Activated naive CD4-positive, alpha-beta T cell treated with anti-CD3 and anti-CD28 coated beads, Interleukin-2, amount 50 U/mL, for 72 hours (primary cell): Measurements from ENCODE around the gene PITPNC1. TPM values are rescaled to one million over a fixed set of nuclear protein-coding genes. Genes with fewer than 3 reads are reported as not detected.

Experiments
- ATAC-seq, 2 donors: fragments of 150-1000 bp; cut with Tn5 transposase; 2 replicates each; pipeline ENCODE4 v1.10.0; 2021; ENCODE audit warnings: mild to moderate bottlenecking in 2 of 2, moderate library complexity in 2 of 2
- DNase-seq, 2 donors: peaks; one replicate each; pipeline ENCODE4 v3.0.0; 2021 to 2022; ENCODE audit warnings: low spot score in 2 of 2
- H3K27ac Mint-ChIP-seq, 2 donors: one replicate each; pipeline ENCODE4 v1.8.0; 2022; ENCODE audit warnings: mild to moderate bottlenecking in 2 of 2, mixed read lengths in 2 of 2
- H3K36me3 Mint-ChIP-seq, 2 donors: one replicate each; pipeline ENCODE4 v1.8.0; 2022; ENCODE audit warnings: mixed read lengths in 2 of 2
- H3K9me3 Mint-ChIP-seq, 2 donors: one replicate each; pipeline ENCODE4 v1.8.0; 2022; ENCODE audit warnings: mixed read lengths in 2 of 2
- total RNA-seq, 2 donors: library from RNA; stranded (reverse); gene quantifications; one replicate each; pipeline ENCODE4 v1.2.3, GENCODE V29; 2022

PITPNC1 gene
- total RNA-seq, 2 donors from 2014 or later: 56.8 to 65.3 TPM

DNA sequence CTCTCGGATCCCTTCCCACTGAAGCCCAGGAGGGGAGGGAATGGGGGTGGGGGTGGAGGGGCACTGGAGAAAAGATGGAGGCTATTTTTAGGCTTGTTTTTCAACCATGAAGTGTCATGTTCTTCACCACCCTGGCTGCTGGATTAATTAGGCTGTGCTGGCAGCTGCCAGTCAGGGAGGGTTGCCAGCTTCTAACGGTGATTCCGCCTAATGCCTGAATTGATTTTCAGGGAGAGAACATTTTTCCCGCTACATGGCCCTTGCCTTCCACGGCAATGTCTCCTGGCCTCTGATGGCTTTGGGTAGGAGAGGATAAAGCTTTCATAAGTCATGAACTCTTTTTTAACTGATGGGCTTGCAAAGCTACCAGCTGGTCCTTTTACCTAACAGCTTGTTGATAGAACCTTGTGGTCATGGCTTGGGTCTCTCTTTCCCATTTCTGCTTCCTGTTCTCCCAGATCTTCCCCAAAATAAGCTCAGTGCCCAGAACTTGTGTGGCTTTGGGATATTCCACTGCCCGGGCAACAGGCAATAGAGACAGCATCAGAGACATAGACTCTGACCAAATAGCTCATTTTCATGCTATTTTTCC is 167.4 kb downstream of the PITPNC1 start:
- Mint-ChIP-seq H3K27ac (peak overlapping the region in 1 of 2 donors; percentile 72), H3K36me3 (peaks cover 0 to 5% of the 10 kb centered on the region in 2 donors), H3K9me3 (no peaks in the 10 kb centered on the region)
- ATAC-seq: no peak
- DNase-seq: no peak

DNA sequence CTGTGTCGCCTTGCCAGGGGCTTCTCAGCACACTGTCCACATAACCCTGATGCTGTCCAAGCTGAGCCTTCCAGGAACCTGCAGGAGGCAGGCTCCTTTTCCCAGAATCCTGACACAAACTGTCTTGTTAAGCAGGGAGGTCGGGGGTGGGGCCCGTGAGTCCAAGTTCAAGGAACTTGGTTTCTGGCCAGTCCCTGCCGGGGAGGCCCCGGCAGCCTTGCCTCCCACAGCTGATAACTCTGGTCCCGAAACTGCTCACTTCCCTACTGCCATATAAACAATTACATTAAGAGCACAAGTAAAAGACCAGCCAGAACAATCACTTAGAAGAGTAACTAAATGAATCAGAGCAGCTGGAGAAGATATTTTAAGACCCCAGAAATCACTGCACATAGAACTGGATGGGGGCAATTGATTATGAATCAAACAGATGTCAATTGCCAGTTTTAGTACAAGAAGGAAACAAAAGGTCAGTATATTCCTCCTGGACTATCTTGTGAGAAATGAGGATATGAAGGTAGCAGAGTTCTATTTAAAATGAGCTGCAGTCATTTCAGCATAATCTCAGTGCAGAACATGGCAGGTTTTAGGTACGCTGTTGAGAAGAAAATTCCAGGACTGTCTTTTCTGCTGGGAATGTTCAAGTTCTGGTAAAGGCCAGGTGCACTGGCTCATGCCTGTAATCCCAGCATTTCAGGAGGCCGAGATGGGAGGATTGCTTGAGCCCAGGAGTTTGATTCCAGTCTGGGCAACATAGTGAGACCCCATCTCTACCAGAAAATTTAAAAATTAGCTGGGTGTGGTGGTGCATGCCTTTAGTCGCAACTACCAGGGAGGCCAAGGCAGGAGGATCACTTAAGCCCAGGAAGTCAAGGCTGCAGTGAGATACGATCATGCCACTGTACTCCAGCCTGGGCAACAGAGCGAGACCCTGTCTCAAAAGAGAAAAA is 169.8 kb downstream of the PITPNC1 start:
- peaks cover 0 to 5% of the 10 kb centered on the region in 2 donors for H3K36me3 Mint-ChIP-seq
- H3K9me3 Mint-ChIP-seq: no peaks in the 10 kb centered on the region
- no peak for ATAC-seq
- peak overlapping the region in 1 of 2 donors; percentile 69 for H3K27ac Mint-ChIP-seq
- DNase-seq: no peak

GRCh38 chr17:67548693-67549092 is 171.6 kb downstream of the PITPNC1 start:
- DNase-seq (no peak), ATAC-seq (no peak)
- peaks cover 0 to 5% of the 10 kb centered on the region in 2 donors for H3K36me3 Mint-ChIP-seq
- H3K27ac Mint-ChIP-seq: peak overlapping the region in 1 of 2 donors; percentile 55
- no peaks in the 10 kb centered on the region for H3K9me3 Mint-ChIP-seq

DNA sequence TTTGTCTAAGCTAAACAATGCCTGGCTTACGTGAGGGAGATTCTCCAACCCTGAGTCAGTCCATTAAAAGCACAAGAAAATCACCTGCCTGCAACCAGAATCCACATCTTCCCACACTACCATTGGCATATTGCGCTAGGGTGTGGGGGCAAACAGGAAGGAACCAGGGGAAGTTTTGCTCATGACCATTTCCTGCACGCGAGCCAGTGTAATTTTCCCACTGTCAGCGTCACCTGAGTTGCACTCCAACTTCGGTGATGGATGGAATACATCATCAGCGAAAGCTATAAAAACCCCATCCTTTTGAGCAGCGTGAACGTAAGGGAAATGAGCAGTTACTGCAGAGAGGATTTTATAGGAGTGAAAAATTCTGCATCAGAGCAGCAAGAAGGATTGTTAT is 172.7 kb downstream of the PITPNC1 start:
- ATAC-seq (peak in 1 of 2 donors; percentile 22), DNase-seq (no peak)
- Mint-ChIP-seq H3K9me3 (no peaks in the 10 kb centered on the region), H3K27ac (peak overlapping the region in 1 of 2 donors; percentile 55), H3K36me3 (peaks cover 5% of the 10 kb centered on the region in 2 donors)

DNA sequence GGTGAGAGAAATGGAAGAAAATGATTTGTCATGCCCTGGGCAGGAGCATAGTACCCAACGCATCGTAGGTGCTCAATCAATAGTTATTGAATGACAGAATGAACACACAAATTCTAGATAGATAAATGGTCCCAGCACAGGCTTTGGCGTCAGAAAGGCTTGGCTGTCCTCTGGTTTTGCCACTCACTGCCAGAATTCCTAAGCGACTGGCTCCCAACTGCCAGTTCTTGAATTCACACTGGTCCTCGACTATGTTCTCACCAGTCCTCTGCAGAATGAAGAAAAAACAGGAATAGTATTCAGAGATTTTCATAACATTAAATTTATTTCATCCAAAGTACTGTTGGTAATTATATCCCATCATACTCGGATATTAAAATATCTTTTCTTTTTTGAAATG is 177.6 kb downstream of the PITPNC1 start:
- no peak for ATAC-seq

DNA sequence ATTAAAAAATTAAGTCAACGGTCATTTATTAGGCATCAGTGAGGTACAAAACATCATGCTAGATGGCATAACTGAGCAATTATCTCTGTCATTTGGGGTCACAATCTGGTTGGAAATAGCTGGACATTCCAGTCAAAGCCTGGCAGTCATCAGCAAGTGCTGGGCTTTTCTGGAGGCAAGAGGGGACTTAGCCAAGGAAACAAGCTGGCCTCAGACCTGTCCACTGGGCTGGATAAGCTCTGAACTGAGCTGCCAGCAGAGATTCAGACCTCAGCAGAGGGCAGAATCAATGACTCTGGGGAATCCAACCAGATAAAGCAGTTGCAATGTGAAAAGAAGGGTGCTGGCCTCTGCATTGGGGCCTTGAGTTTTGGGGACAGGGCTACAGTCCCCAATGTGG is 178.8 kb downstream of the PITPNC1 start:
- Mint-ChIP-seq H3K27ac (peak overlapping the region in 1 of 2 donors; percentile 57), H3K36me3 (peaks cover 9 to 23% of the 10 kb centered on the region in 2 donors), H3K9me3 (peaks cover 3 to 9% of the 10 kb centered on the region in 2 donors)
- ATAC-seq (no peak), DNase-seq (no peak)

More for the DNA sequence above, 177.6 kb downstream of the PITPNC1 start:
- Mint-ChIP-seq H3K27ac (no peak overlapping the region), H3K9me3 (peaks cover 3 to 9% of the 10 kb centered on the region in 2 donors), H3K36me3 (peaks cover 9 to 23% of the 10 kb centered on the region in 2 donors)
- no peak for DNase-seq

- ATAC-seq: no peak
- Mint-ChIP-seq H3K27ac (peak overlapping the region in 1 of 2 donors; percentile 57), H3K36me3 (peaks cover 9 to 23% of the 10 kb centered on the region in 2 donors), H3K9me3 (peaks cover 3 to 9% of the 10 kb centered on the region in 2 donors)
- no peak for DNase-seq
Measured at GRCh38 chr17:67557052-67557845, 180.2 kb downstream of the PITPNC1 start.

DNA sequence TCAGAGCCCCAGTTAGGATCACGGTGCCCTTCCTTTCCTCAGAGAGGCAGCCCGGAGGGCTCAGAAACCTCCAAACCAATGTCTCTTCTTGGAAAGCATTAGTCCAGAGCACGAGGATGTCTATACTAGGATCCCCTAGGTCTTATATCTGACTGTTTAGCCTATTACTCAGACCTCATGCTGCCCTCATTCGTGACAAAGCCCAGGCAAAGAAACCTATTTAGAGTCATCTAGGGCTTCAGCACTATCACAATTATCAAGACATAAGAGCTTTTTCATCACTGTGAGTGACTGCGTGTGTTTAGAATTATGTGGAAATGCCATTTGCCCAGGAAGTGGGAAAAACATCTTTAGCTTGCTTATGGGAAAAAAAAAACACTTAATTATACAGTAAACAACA is 180.8 kb downstream of the PITPNC1 start:
- peak overlapping the region in 1 of 2 donors; percentile 4 for H3K27ac Mint-ChIP-seq
- peaks cover 3 to 9% of the 10 kb centered on the region in 2 donors for H3K9me3 Mint-ChIP-seq
- peaks cover 9 to 23% of the 10 kb centered on the region in 2 donors for H3K36me3 Mint-ChIP-seq
- ATAC-seq (no peak), DNase-seq (no peak)

DNA sequence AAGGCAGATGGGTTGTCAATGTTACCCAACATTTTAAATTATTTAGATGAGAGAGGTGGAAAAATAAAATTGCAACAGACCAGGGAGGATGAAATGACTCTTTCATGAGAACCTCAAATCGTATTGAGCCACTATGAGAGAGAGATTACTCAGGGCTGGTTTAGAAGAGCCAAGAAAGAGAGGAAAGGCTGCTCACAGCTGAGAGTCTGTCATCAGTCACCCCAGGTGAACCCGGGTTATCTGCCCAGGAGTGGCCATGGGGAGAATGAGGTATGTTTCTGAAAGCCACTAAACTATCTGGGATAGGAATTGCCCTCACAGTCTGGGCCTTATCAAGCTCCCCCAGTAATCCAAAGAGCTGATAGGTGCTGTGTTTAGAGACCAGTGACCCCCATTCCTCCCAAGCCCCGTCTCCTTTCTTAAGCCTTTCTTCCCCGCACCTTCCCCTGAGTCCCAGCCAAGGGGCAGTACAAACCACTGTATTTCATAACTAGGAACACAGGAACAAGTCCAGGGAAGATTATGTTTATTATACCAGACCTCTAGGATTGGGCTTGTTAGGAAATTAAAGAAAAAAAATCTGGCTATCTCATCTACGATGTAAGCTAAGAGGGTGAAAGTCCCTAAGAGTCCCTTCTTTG is 181.8 kb downstream of the PITPNC1 start:
- DNase-seq (no peak), ATAC-seq (peak; percentile 85 to 87)
- peak overlapping the region in 1 of 2 donors; percentile 4 for H3K27ac Mint-ChIP-seq

GRCh38 chr17:67559381-67559966 is 182.4 kb downstream of the PITPNC1 start:
- Mint-ChIP-seq H3K36me3 (peaks cover 9 to 21% of the 10 kb centered on the region in 2 donors), H3K27ac (peak overlapping the region in 1 of 2 donors; percentile 23), H3K9me3 (peaks cover 3 to 9% of the 10 kb centered on the region in 2 donors)
- DNase-seq (no peak), ATAC-seq (no peak)

More for the DNA sequence above, 181.8 kb downstream of the PITPNC1 start:
- peaks cover 3 to 9% of the 10 kb centered on the region in 2 donors for H3K9me3 Mint-ChIP-seq
- peaks cover 9 to 23% of the 10 kb centered on the region in 2 donors for H3K36me3 Mint-ChIP-seq

- Mint-ChIP-seq H3K27ac (no peak overlapping the region), H3K9me3 (no peaks in the 10 kb centered on the region), H3K36me3 (peaks cover 0 to 6% of the 10 kb centered on the region in 2 donors)
- DNase-seq (no peak), ATAC-seq (no peak)
Measured at GRCh38 chr17:67562005-67562404, 184.9 kb downstream of the PITPNC1 start.

DNA sequence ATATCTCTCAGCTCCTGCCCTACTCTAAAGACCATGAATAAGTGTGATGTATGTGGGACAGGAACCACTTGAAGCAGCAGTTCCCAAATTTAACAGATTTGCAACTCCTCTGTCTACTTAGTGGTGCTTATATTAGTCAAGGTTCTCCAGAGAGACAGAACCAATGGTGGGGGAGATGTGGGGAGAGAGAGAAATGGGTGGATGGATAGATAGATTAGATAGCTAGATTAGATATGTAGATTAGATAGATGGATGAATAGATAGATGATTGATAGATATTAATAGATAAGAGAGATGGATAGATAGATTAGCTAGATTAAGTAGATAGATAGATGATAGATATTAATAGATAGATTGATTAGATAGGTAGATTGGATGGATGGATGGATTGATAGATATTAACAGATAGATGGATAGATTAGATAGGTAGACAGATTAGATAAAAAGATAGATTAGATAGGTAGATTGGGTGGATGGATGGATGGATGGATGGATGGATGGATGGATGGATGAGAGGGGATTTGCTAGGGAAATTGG is 186.7 kb downstream of the PITPNC1 start:
- Mint-ChIP-seq H3K9me3 (no peaks in the 10 kb centered on the region), H3K36me3 (no peaks in the 10 kb centered on the region), H3K27ac (no peak overlapping the region)
- ATAC-seq: no peak
- DNase-seq: no peak

DNA sequence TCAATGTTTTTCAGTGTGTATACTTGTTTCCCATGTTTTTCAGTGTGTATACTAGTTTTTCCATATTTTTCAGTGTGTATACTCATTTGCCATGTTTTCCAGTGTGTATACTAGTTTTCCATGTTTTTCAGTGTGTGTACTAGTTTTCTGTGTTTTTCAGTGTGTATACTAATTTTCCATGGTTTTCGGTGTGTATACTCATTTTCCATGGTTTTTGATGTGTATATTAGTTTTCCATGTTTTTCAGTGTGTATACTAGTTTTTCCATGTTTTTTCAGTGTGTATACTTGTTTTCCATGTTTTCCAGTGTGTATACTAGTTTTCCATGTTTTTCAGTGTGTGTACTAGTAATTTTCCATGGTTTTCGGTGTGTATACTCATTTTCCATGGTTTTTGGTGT is 188.0 kb downstream of the PITPNC1 start:
- no peak overlapping the region for H3K27ac Mint-ChIP-seq
- no peak for ATAC-seq
- DNase-seq: no peak
- H3K36me3 Mint-ChIP-seq: no peaks in the 10 kb centered on the region
- H3K9me3 Mint-ChIP-seq: no peaks in the 10 kb centered on the region

- DNase-seq (no peak), ATAC-seq (no peak)
- H3K36me3 Mint-ChIP-seq: no peaks in the 10 kb centered on the region
- H3K27ac Mint-ChIP-seq: no peak overlapping the region
- H3K9me3 Mint-ChIP-seq: no peaks in the 10 kb centered on the region
Measured at GRCh38 chr17:67566656-67567055, 189.6 kb downstream of the PITPNC1 start.

DNA sequence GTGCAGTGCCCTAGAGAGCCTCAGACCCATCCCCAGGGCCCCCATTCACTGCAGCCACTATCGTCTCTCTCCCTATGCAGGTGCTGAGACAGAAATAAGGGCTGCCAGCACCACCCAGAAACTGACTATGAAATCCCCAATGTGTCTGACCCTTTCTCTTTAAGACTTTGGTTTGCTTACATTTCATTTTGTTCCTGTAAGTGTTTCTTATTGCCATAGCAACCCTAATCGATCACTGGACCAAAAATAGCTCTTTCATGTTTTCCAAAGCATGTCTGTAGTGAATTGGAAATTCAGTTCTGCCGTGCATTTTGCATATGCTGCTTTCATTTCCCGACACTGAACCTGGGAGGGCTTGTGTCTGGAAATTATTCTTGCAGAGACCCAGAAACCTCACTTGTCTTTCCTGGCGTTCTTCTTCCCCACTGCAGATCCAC is 192.0 kb downstream of the PITPNC1 start:
- Mint-ChIP-seq H3K9me3 (no peaks in the 10 kb centered on the region), H3K36me3 (no peaks in the 10 kb centered on the region), H3K27ac (peak overlapping the region in 1 of 2 donors; percentile 62)
- DNase-seq (no peak), ATAC-seq (no peak)
